SK-N-MC (cell line): ENCODE measurements around the gene GAL3ST1.

ENCODE experiments used
- DNase-seq: peaks from one replicate; pipeline ENCODE4 v3.0.0-alpha.2; 2011; ENCODE audit warnings: low read depth, low spot score
- H3K27ac ChIP-seq: fragments of 200-600 bp; sonication (generic); 2 replicates; pipeline ENCODE4 v1.5.1; 2016; ENCODE audit warnings: mixed run types
- H3K36me3 ChIP-seq: fragments of 200-600 bp; sonication (generic); 2 replicates; pipeline ENCODE4 v1.6.1; 2017; ENCODE audit warnings: antibody characterized with exemption, low read length, mixed read lengths; ENCODE audit not compliant: insufficient read depth
- H3K4me3 ChIP-seq: fragments of 200-600 bp; sonication (generic); 2 replicates; pipeline ENCODE4 v1.5.1; 2016
- H3K9ac ChIP-seq: fragments of 200-600 bp; sonication (generic); 2 replicates; pipeline ENCODE4 v1.8.0; 2017; ENCODE audit warnings: mixed run types, mixed read lengths; ENCODE audit not compliant: insufficient read length
- H3K9me3 ChIP-seq: fragments of 200-600 bp; sonication (generic); 2 replicates; pipeline ENCODE4 v1.6.1; 2017; ENCODE audit warnings: low read depth, mild to moderate bottlenecking, antibody characterized with exemption, low read length, moderate library complexity, mixed read lengths
- EZH2 ChIP-seq: fragments of 200-600 bp; sonication (generic); IDR thresholded peaks from one replicate; pipeline ENCODE4 v1.6.1; 2017; ENCODE audit warnings: antibody characterized with exemption
- FOXP2 ChIP-seq: optimal IDR thresholded peaks from 2 replicates; pipeline ENCODE3; 2011; ENCODE audit warnings: mild to moderate bottlenecking, moderate library complexity; ENCODE audit not compliant: insufficient read depth; ENCODE audit errors: extremely low read length, control extremely low read depth
- POLR2AphosphoS5 ChIP-seq: IDR thresholded peaks from 2 replicates; pipeline ENCODE4 v1.6.1; 2012; ENCODE audit warnings: mild to moderate bottlenecking, low read depth, low read length, borderline replicate concordance

The GAL3ST1 gene

GRCh38 chr22:30531651-30532608, 42.5 kb downstream of the GAL3ST1 start:
- no peak overlapping the region for H3K4me3 ChIP-seq
- TF ChIP-seq FOXP2 (no peak), EZH2 (no peak), POLR2AphosphoS5 (no peak)
- H3K9ac ChIP-seq, result no peak overlapping the region
- DNase-seq, result no peak
- no peak overlapping the region for H3K27ac ChIP-seq
- H3K9me3 ChIP-seq, result no peaks in the 10 kb centered on the region
- H3K36me3 ChIP-seq, result no peaks in the 10 kb centered on the region

- Histone ChIP-seq H3K9ac (no peak overlapping the region), H3K27ac (no peak overlapping the region), H3K9me3 (no peaks in the 10 kb centered on the region), H3K36me3 (no peaks in the 10 kb centered on the region), H3K4me3 (no peak overlapping the region)
- no peak for DNase-seq
- TF ChIP-seq EZH2 (no peak), POLR2AphosphoS5 (no peak), FOXP2 (no peak)
Measured at GRCh38 chr22:30526656-30527055, 47.8 kb downstream of the GAL3ST1 start.

GRCh38 chr22:30523646-30524489, 50.6 kb downstream of the GAL3ST1 start:
- TF ChIP-seq EZH2 (no peak), POLR2AphosphoS5 (no peak), FOXP2 (no peak)
- H3K9ac ChIP-seq, result no peak overlapping the region
- H3K9me3 ChIP-seq, result no peaks in the 10 kb centered on the region
- H3K36me3 ChIP-seq, result no peaks in the 10 kb centered on the region
- peak; percentile 47 for DNase-seq
- H3K4me3 ChIP-seq, result no peak overlapping the region
- no peak overlapping the region for H3K27ac ChIP-seq

GRCh38 chr22:30521368-30522156, 52.9 kb downstream of the GAL3ST1 start:
- no peak for DNase-seq
- Histone ChIP-seq H3K27ac (no peak overlapping the region), H3K9ac (no peak overlapping the region), H3K4me3 (no peak overlapping the region), H3K9me3 (no peaks in the 10 kb centered on the region), H3K36me3 (no peaks in the 10 kb centered on the region)
- TF ChIP-seq EZH2 (no peak), POLR2AphosphoS5 (no peak), FOXP2 (no peak)

- Histone ChIP-seq H3K9me3 (no peaks in the 10 kb centered on the region), H3K27ac (no peak overlapping the region), H3K9ac (no peak overlapping the region), H3K36me3 (no peaks in the 10 kb centered on the region), H3K4me3 (no peak overlapping the region)
- DNase-seq, result no peak
- TF ChIP-seq FOXP2 (no peak), EZH2 (no peak), POLR2AphosphoS5 (no peak)
Measured at GRCh38 chr22:30519842-30520425, 54.5 kb downstream of the GAL3ST1 start.

- no peaks in the 10 kb centered on the region for H3K9me3 ChIP-seq
- TF ChIP-seq FOXP2 (no peak), POLR2AphosphoS5 (no peak), EZH2 (no peak)
- H3K36me3 ChIP-seq, result no peaks in the 10 kb centered on the region
- H3K27ac ChIP-seq, result no peak overlapping the region
- H3K9ac ChIP-seq, result no peak overlapping the region
- no peak overlapping the region for H3K4me3 ChIP-seq
- DNase-seq, result no peak
Measured at GRCh38 chr22:30516731-30517130, 57.7 kb downstream of the GAL3ST1 start.

- Histone ChIP-seq H3K9me3 (no peaks in the 10 kb centered on the region), H3K36me3 (no peaks in the 10 kb centered on the region), H3K4me3 (no peak overlapping the region), H3K27ac (no peak overlapping the region), H3K9ac (no peak overlapping the region)
- no peak for DNase-seq
- TF ChIP-seq EZH2, result no peak
- no peak for TF ChIP-seq POLR2AphosphoS5
- TF ChIP-seq FOXP2, result no peak
Measured at GRCh38 chr22:30516273-30516672, 58.2 kb downstream of the GAL3ST1 start.
